HUES64 (cell line): ENCODE results near the gene HSD17B10.
"Not testable (repeated sequence)": the region's sequence is repeated elsewhere in the genome, so short reads cannot be mapped to it uniquely, and the experiment has no call there.

Experiments
- H3K27ac ChIP-seq: 2 replicates; pipeline ENCODE4 v1.7.0; 2013; ENCODE audit warnings: low read depth, low read length, inconsistent platforms
- H3K27me3 ChIP-seq: 2 replicates; pipeline ENCODE4 v1.6.1; 2013; ENCODE audit warnings: mild to moderate bottlenecking, low read length; ENCODE audit not compliant: insufficient read depth
- H3K36me3 ChIP-seq: 2 replicates; pipeline ENCODE4 v1.6.1; 2013; ENCODE audit warnings: mild to moderate bottlenecking, low read length; ENCODE audit not compliant: insufficient read depth
- H3K4me1 ChIP-seq: 2 replicates; pipeline ENCODE4 v1.6.1; 2013; ENCODE audit warnings: mild to moderate bottlenecking, low read length, moderate library complexity; ENCODE audit not compliant: insufficient read depth
- H3K4me3 ChIP-seq: 2 replicates; pipeline ENCODE4 v1.5.1; 2013; ENCODE audit warnings: mild to moderate bottlenecking, low read length, moderate library complexity
- H3K9ac ChIP-seq: 2 replicates; pipeline ENCODE4 v1.6.1; 2013; ENCODE audit warnings: mild to moderate bottlenecking, low read depth, low read length
- H3K9me3 ChIP-seq: 2 replicates; pipeline ENCODE4 v1.6.1; 2013; ENCODE audit warnings: low read depth, low read length; ENCODE audit not compliant: insufficient read depth
- WGBS: fragments of 150-250, 120-280 bp; methylation state at CpG from one replicate; pipeline ENCODE4 v1.1.7; 2013; ENCODE audit warnings: missing lambda C conversion rate; 5-methylcytosine and 5-hydroxymethylcytosine counted together

The HSD17B10 gene

GRCh38 chrX:53435997-53436396 is 1.8 kb upstream of the HSD17B10 start:
- 12% methylated on average over 2 of the region's 4 CpGs for WGBS
- H3K4me3 ChIP-seq, result no peak overlapping the region
- no peaks in the 10 kb centered on the region for H3K9me3 ChIP-seq
- H3K36me3 ChIP-seq, result peaks cover 15% of the 10 kb centered on the region
- no peak overlapping the region for H3K9ac ChIP-seq
- H3K27me3 ChIP-seq, result peaks cover 14% of the 10 kb centered on the region
- H3K4me1 ChIP-seq, result no peaks in the 10 kb centered on the region
- no peak overlapping the region for H3K27ac ChIP-seq

- peaks cover 21% of the 10 kb centered on the region for H3K36me3 ChIP-seq
- H3K27ac ChIP-seq, result no peak overlapping the region
- 90% methylated on average over 9 of the region's 9 CpGs for WGBS
- H3K9me3 ChIP-seq, result no peaks in the 10 kb centered on the region
- H3K4me3 ChIP-seq, result no peak overlapping the region
- H3K9ac ChIP-seq, result no peak overlapping the region
- no peaks in the 10 kb centered on the region for H3K4me1 ChIP-seq
- H3K27me3 ChIP-seq, result no peaks in the 10 kb centered on the region
These were observed 3.9 kb downstream of the HSD17B10 start for GRCh38 chrX:53430231-53430630.

DNA sequence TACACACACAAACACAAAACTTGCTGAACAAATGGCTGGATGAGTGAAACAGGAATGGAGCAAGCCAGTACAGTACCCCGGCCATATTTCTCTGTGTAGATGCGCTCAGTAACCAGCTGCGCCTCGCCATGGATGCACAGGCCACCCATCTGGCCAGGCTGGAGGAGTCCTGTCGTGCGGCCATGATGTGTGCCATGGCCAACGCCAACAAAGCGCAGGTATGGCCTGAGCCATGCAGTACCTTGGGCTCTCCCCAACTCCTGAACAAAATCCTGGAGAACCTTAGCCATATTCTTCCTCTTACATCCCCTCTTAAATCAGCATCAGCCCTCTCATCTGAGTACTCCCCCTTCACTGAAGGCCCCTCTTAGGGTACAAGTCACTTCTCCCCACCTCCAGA is 4.4 kb downstream of the HSD17B10 start:
- H3K9ac ChIP-seq, result no peak overlapping the region
- no peak overlapping the region for H3K4me3 ChIP-seq
- H3K27me3 ChIP-seq, result no peaks in the 10 kb centered on the region
- no peaks in the 10 kb centered on the region for H3K4me1 ChIP-seq
- H3K36me3 ChIP-seq, result peaks cover 21% of the 10 kb centered on the region
- no peaks in the 10 kb centered on the region for H3K9me3 ChIP-seq
- no peak overlapping the region for H3K27ac ChIP-seq
- 96% methylated on average over 8 of the region's 8 CpGs for WGBS

DNA sequence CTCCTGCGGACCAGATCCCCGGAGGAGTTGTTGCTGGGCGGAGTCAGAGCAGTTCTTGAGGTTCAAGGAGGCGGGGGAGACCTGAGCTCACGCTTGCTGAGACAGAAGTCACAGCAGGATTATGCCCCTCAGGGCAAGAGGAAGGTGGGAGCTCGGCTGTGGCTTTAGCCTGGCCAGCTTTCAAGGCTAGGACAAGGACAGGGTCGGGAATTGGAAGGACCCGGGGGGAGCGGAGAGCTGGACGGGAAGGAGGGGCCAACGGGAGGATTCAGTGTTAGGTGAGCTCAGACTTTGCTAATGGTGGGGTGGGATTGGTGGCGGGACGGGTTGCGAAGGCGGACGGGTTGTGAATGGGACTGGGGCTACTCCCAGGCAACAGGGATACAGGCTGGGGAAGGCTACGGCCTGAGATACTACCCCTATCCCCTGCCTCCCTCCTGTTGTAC is 11.3 kb downstream of the HSD17B10 start, which contains the start of gene RIBC1:
TSS of gene RIBC1 (plus strand) at position 13 of the 446 bp plus-strand sequence. CDS start 3,404 bp downstream, outside the sequence.
- Histone ChIP-seq H3K27me3 (no peaks in the 10 kb centered on the region), H3K9ac (peak within 1 kb of the TSS; percentile 98), H3K4me3 (peak within 1 kb of the TSS; percentile 89), H3K9me3 (no peaks in the 10 kb centered on the region), H3K36me3 (peaks cover 6% of the 10 kb centered on the region; the same call in 1 of the 2 replicates), H3K27ac (peak within 1 kb of the TSS; percentile 99), H3K4me1 (peaks cover 4% of the 10 kb centered on the region; the same call in 1 of the 2 replicates)
- 4% methylated on average over 13 of the region's 17 CpGs for WGBS

DNA sequence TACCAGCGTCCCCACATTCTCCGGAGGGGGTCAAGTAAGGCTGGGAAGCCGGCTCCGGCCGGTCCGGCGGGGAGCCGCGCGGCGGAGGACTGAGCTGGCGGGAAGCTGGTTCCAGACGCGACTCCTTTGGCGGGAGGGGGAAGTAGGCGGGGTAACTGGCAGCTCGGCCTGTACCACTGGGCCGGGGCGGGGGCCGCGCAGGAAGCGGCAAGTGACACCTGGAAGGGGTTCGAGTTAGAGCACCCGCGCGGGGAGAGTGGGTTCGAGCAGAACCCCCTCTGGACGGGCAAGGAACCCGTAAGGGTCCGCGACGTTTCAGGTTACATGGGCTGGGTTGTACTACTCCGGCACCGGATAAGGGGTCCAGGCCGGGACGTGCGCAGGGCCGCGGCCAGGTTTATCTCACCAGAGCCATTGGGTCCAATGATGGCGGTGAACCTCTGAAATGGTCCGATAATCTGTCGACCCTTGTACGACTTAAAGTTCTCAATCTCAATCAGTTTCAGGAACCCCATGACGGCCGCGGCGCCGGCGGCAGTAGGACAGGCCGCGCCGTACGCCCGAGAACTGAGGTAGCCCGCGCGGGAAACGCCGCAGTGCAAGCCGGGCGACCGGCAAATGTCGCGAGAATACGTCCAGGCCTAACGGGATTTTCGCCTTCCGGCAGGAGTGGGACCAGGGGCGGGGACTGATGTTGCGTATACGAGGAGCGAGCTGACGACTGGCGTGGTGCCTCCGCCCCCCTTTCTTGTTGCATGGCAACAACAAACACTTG is 11.9 kb downstream of the HSD17B10 start, which contains the start of gene SMC1A:
TSS of gene SMC1A (minus strand) at position 569 of the 775 bp plus-strand sequence. CDS start at position 515, 54 bp downstream.
- Histone ChIP-seq H3K27me3 (no peaks in the 10 kb centered on the region), H3K36me3 (peaks cover 9% of the 10 kb centered on the region; the same call in 1 of the 2 replicates), H3K4me1 (peaks cover 4% of the 10 kb centered on the region; the same call in 1 of the 2 replicates), H3K9me3 (no peaks in the 10 kb centered on the region), H3K27ac (peak within 1 kb of the TSS; percentile 99), H3K9ac (peak within 1 kb of the TSS; percentile 98), H3K4me3 (peak within 1 kb of the TSS; percentile 89)
- under 1% methylated on average over 72 of the region's 75 CpGs for WGBS

DNA sequence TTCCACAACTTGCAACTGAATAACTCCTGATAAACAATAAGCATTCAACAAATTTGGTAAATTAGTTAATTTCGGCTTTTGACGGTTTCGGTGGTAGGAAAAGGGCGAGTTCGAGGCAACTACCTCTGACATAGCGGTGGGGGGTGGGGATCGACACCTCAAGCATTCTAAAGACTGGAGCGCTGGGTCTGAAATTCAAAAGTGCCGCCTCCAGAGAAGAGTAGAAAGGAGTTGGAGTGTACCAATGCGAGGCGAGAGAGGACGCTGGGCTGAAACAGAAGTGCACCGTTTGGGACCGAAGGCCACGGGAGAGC is 12.4 kb downstream of the HSD17B10 start:
- Histone ChIP-seq H3K4me3 (peak overlapping the region; percentile 89), H3K36me3 (peaks cover 11% of the 10 kb centered on the region; the same call in 1 of the 2 replicates), H3K9ac (peak overlapping the region; percentile 98), H3K27ac (peak overlapping the region; percentile 99), H3K4me1 (peaks cover 4% of the 10 kb centered on the region; the same call in 1 of the 2 replicates), H3K27me3 (no peaks in the 10 kb centered on the region), H3K9me3 (no peaks in the 10 kb centered on the region)
- WGBS, result under 1% methylated on average over 15 of the region's 15 CpGs

GRCh38 chrX:53421125-53421524 is 13.0 kb downstream of the HSD17B10 start:
- H3K4me3 ChIP-seq, result peak overlapping the region; percentile 89
- 43% methylated on average over 2 of the region's 2 CpGs for WGBS

DNA sequence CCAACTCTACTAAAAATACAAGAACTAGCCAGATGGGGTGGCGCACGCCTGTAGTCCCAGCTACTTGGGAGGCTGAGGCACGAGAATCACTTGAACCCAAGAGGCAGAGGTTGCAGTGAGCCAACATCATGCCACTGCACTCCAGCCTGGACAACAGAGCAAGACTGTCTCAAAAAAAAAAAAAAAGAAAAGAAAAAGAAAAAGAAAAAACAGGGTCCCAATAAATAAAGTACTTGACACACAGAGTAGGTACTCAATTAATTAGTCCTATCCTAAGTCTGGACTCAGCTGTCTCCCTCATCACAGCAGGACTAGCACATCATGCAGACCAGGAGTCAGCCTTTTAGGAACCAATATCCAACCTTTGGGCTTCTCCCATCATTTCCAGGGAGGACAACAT is 13.8 kb downstream of the HSD17B10 start:
- not testable (repeated sequence) for H3K9me3 ChIP-seq, H3K27ac ChIP-seq, H3K4me3 ChIP-seq, H3K4me1 ChIP-seq, H3K27me3 ChIP-seq, H3K9ac ChIP-seq
- WGBS, result 93% methylated on average over 3 of the region's 3 CpGs
- peaks cover 11% of the 10 kb centered on the region; the same call in 1 of the 2 replicates for H3K36me3 ChIP-seq

More at GRCh38 chrX:53421125-53421524, 13.0 kb downstream of the HSD17B10 start:
- no peaks in the 10 kb centered on the region for H3K27me3 ChIP-seq
- no peak overlapping the region for H3K27ac ChIP-seq
- peak overlapping the region; percentile 98 for H3K9ac ChIP-seq
- peaks cover 11% of the 10 kb centered on the region; the same call in 1 of the 2 replicates for H3K36me3 ChIP-seq
- H3K9me3 ChIP-seq, result no peaks in the 10 kb centered on the region
- H3K4me1 ChIP-seq, result peaks cover 4% of the 10 kb centered on the region; the same call in 1 of the 2 replicates

DNA sequence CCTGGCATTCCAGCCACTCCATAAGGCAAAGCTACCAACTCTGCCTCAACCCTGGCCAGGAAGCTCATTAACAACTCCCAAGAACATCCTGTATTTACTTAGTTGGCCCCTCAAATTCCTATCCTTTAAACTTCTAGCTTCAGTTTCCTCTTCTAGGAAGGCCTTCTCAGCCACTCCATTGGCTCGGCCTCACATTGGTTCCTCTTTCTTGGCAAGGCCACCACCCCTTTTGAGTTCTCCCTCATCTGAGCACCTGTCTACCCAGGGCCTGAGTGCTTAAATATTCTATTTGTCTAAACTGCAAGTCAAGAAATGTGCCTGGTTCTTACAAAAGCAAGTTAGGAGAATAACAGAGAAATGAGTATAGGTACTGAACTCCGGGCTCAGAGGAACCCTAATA is 21.7 kb downstream of the HSD17B10 start:
- Histone ChIP-seq H3K9ac (no peak overlapping the region), H3K36me3 (peaks cover 72% of the 10 kb centered on the region), H3K27ac (no peak overlapping the region), H3K4me1 (no peaks in the 10 kb centered on the region), H3K4me3 (no peak overlapping the region), H3K27me3 (no peaks in the 10 kb centered on the region), H3K9me3 (no peaks in the 10 kb centered on the region)
- 96% methylated on average over 2 of the region's 2 CpGs for WGBS

DNA sequence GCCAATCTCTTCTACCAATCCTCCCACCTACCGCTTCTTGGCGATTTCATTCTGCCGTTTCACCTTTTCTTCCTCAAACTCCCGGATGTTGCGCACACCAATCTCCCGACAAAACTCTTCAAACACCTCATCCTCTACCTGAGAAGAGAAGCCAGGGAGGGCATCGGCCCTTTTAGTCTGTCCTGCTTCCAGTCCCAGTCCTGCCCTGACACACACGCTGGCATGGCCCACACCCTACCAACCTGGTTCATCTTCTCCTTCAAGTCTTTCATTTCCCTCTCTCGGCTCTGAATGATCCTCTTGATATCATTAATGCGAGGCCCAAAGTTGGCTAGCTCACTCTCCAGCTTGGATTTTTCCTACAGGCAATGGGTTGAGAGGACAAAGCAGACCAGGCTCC is 30.6 kb downstream of the HSD17B10 start:
- 0 out of 2 replicates have a peak, but pooled peaks cover 5% of the 10 kb centered on the region for H3K4me1 ChIP-seq
- WGBS, result 94% methylated on average over 10 of the region's 10 CpGs
- H3K4me3 ChIP-seq, result no peak overlapping the region
- H3K27me3 ChIP-seq, result no peaks in the 10 kb centered on the region
- no peak overlapping the region for H3K27ac ChIP-seq
- H3K9me3 ChIP-seq, result no peaks in the 10 kb centered on the region
- peaks cover 91% of the 10 kb centered on the region for H3K36me3 ChIP-seq
- H3K9ac ChIP-seq, result no peak overlapping the region

DNA sequence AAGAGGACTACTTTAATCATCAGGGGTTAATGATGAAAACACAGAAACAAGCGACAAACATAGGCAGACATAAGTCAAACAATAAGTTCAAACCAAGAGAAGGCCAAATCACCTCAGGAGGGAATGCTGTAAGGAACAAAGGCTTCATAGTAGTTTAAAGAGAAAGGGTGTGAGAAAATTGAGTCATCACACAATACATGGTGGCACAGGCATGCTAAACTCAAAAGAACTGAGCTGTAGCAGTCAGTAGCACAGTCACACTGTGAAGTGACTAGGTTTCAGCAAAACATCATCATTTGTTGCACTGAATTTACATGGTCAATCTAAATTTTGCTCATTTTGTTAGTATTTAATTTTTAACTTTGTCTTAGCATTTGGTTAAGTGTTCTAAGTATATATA is 36.0 kb downstream of the HSD17B10 start:
- no peak overlapping the region for H3K4me3 ChIP-seq
- no CpG with 5 or more reads among the region's 1 CpG for WGBS
- H3K27ac ChIP-seq, result no peak overlapping the region
- H3K4me1 ChIP-seq, result 0 out of 2 replicates have a peak, but pooled peaks cover 5% of the 10 kb centered on the region
- no peaks in the 10 kb centered on the region for H3K27me3 ChIP-seq
- no peak overlapping the region for H3K9ac ChIP-seq
- peaks cover 90% of the 10 kb centered on the region for H3K36me3 ChIP-seq
- H3K9me3 ChIP-seq, result no peaks in the 10 kb centered on the region
